MCF 10A (cell line): ENCODE data around the gene MED10. TPM values are rescaled to one million over a fixed set of nuclear protein-coding genes. Genes with fewer than 3 reads are reported as not detected.

Source experiments
- BruUV-seq: library from RNA; stranded (reverse); fragments of 400-500 nt; replicated peaks from 2 replicates; lab custom pipeline; 2021; lab: Mats Ljungman, UMichigan
- CTCF ChIA-PET: fragments of 300-600 bp; sonication (Branson Sonifier 250); formaldehyde crosslinking; extraction: SDS; loops from one replicate; lab custom pipeline; 2021; ENCODE audit warnings: antibody characterized with exemption, inconsistent platforms; lab: Yijun Ruan, JAX
- POLR2A ChIA-PET: fragments of 300-600, 350-650 bp; sonication (Branson Sonifier 250); formaldehyde crosslinking; extraction: SDS; loops from one replicate; lab custom pipeline; 2020; ENCODE audit warnings: antibody characterized with exemption, inconsistent platforms; lab: Yijun Ruan, JAX
- DNase-seq: peaks from one replicate; pipeline ENCODE4 v3.0.0-alpha.2; 2018; ENCODE audit not compliant: unreplicated experiment
- H3K27ac Mint-ChIP-seq: one replicate; pipeline ENCODE4 v1.8.0; 2022; ENCODE audit warnings: mild to moderate bottlenecking, low read depth, mixed read lengths; ENCODE audit not compliant: unreplicated experiment
- H3K27me3 Mint-ChIP-seq: one replicate; pipeline ENCODE4 v1.8.0; 2022; ENCODE audit warnings: mixed read lengths; ENCODE audit not compliant: insufficient read depth, unreplicated experiment
- H3K36me3 Mint-ChIP-seq: one replicate; pipeline ENCODE4 v1.8.0; 2022; ENCODE audit warnings: mild to moderate bottlenecking, moderate library complexity, mixed read lengths; ENCODE audit not compliant: insufficient read depth, unreplicated experiment
- H3K4me1 Mint-ChIP-seq: one replicate; pipeline ENCODE4 v1.8.0; 2022; ENCODE audit warnings: mixed read lengths; ENCODE audit not compliant: insufficient read depth, unreplicated experiment
- H3K4me3 Mint-ChIP-seq: one replicate; pipeline ENCODE4 v1.8.0; 2022; ENCODE audit warnings: mild to moderate bottlenecking, moderate library complexity, mixed read lengths; ENCODE audit not compliant: unreplicated experiment
- H3K9me3 Mint-ChIP-seq: one replicate; pipeline ENCODE4 v1.8.0; 2022; ENCODE audit warnings: mixed read lengths; ENCODE audit not compliant: unreplicated experiment
- intact Hi-C: fragments of 100-400 bp; cut with micrococcal nuclease; formaldehyde crosslinking; loops from 2 replicates; pipeline ENCODE4 v1.14.1; 2022
- total RNA-seq: library from RNA; stranded (reverse); gene quantifications from 2 replicates; pipeline ENCODE4 v1.2.3, GENCODE V29; 2022
- TF ChIP-seq, protein P1 (sequence below): fragments of 200-600 bp; IDR thresholded peaks from one replicate; pipeline ENCODE4 v1.8.0; 2022; ENCODE audit warnings: antibody characterized with exemption, mild to moderate bottlenecking; ENCODE audit not compliant: unreplicated experiment

The MED10 gene
- total RNA-seq, 1 experiment from 2014 or later, result 85.1 TPM

DNA sequence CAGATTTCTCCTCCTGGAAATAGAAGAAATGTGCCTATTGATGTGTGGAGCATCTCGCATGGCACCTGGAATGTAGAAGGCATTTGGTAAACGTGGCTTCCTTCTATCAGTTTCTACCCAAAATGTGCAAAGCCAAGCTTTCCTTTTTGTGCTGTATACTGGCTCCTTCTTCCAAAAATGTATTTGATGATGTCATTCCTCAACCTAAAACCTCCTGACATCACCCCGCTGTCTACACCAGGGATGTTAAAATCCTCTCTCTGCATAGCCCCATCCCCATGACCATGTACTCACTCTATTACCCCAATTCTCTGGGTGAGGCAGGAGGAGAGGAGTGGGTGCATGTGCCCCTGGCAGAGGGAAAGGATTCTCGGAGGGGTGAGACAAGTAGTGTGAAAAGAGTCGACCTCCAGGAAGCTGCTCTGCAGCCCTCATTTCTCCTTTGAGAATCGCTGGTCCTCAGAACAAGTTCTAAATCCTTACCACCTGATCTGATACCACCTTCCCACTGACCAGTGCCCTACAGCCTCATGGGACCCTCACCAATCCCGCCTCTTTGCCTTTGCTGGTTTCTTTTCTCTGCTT is 11.7 kb upstream of the MED10 start:
- CTCF ChIA-PET, result interaction anchor here (0.8 kb wide), 1 partner anchor 791 kb away, joined by 4 read pairs; no protein-coding TSS in a partner anchor
- DNase-seq, result no peak

DNA sequence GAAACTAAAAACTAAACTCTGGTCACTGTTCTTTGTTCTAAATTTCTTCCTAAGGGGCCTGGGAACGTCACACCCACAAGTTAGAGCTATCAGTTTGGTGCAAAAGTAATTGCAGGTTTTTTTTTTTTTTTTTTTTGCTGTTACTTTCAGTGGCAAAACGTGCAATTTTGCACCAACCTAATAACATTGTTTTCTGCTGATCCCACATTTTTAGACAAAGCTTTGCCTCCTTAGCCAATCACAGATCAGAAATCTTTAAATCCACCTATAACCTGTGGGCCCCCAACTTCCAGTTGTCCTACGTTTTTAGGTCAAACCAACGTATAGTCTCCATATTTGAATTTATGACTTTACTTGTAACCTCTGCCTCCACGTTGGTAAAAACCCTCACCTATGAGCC is 11.1 kb upstream of the MED10 start:
- H3K27me3 Mint-ChIP-seq, result peaks cover 76% of the 10 kb centered on the region
- H3K4me3 Mint-ChIP-seq, result no peak overlapping the region
- no peak for DNase-seq
- intact Hi-C loops, result no loop called here
- POLR2A ChIA-PET, result interaction anchor here (0.6 kb wide), 1 partner anchor 864 kb away, joined by 3 read pairs; no protein-coding TSS in a partner anchor
- H3K27ac Mint-ChIP-seq, result no peak overlapping the region
- no peaks in the 10 kb centered on the region for H3K9me3 Mint-ChIP-seq
- H3K36me3 Mint-ChIP-seq, result peaks cover 5% of the 10 kb centered on the region
- H3K4me1 Mint-ChIP-seq, result no peaks in the 10 kb centered on the region
- TF ChIP-seq, protein P1, sequence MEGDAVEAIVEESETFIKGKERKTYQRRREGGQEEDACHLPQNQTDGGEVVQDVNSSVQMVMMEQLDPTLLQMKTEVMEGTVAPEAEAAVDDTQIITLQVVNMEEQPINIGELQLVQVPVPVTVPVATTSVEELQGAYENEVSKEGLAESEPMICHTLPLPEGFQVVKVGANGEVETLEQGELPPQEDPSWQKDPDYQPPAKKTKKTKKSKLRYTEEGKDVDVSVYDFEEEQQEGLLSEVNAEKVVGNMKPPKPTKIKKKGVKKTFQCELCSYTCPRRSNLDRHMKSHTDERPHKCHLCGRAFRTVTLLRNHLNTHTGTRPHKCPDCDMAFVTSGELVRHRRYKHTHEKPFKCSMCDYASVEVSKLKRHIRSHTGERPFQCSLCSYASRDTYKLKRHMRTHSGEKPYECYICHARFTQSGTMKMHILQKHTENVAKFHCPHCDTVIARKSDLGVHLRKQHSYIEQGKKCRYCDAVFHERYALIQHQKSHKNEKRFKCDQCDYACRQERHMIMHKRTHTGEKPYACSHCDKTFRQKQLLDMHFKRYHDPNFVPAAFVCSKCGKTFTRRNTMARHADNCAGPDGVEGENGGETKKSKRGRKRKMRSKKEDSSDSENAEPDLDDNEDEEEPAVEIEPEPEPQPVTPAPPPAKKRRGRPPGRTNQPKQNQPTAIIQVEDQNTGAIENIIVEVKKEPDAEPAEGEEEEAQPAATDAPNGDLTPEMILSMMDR, result no peak
- CTCF ChIA-PET, result interaction anchor here (0.7 to 0.8 kb wide), 2 partner anchors 45 to 790 kb away, joined by 3 to 4 read pairs; no protein-coding TSS in a partner anchor
- no TSS peak for BruUV-seq

More for the DNA sequence above, 11.7 kb upstream of the MED10 start:
- H3K4me1 Mint-ChIP-seq, result no peaks in the 10 kb centered on the region
- BruUV-seq, result no TSS peak
- no peak overlapping the region for H3K27ac Mint-ChIP-seq
- TF ChIP-seq, protein P1, result no peak
- H3K4me3 Mint-ChIP-seq, result no peak overlapping the region
- POLR2A ChIA-PET, result interaction anchor here (0.6 kb wide), 1 partner anchor 865 kb away, joined by 3 read pairs; no protein-coding TSS in a partner anchor
- H3K27me3 Mint-ChIP-seq, result peaks cover 78% of the 10 kb centered on the region
- intact Hi-C loops, result no loop called here
- H3K36me3 Mint-ChIP-seq, result peaks cover 5% of the 10 kb centered on the region
- H3K9me3 Mint-ChIP-seq, result no peaks in the 10 kb centered on the region

DNA sequence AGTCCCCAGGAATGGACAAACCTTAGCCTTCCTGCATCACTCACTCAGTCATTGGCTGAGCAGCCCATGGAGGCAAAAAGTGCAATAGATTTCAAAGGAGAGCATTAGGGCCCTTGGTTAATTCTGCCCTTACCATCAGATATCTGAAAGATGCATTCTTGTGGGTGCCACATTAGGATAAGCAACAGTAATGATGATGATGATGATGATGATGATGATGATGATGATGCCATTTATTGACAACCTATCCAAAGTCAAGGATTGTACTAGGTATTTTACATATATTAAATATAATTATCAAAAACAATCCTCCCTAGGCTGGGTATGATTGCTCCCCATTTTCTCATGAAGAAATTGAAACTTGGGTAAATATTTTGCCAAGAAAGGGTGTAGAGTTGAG is 9.6 kb upstream of the MED10 start:
- peaks cover 70% of the 10 kb centered on the region for H3K27me3 Mint-ChIP-seq
- TF ChIP-seq, protein P1, result no peak
- intact Hi-C loops, result no loop called here
- H3K27ac Mint-ChIP-seq, result no peak overlapping the region
- ChIA-PET CTCF (no interaction called here), POLR2A (no interaction called here)
- H3K4me3 Mint-ChIP-seq, result no peak overlapping the region
- H3K4me1 Mint-ChIP-seq, result no peaks in the 10 kb centered on the region
- H3K36me3 Mint-ChIP-seq, result peaks cover 5% of the 10 kb centered on the region
- no TSS peak for BruUV-seq
- H3K9me3 Mint-ChIP-seq, result no peaks in the 10 kb centered on the region
- no peak for DNase-seq

DNA sequence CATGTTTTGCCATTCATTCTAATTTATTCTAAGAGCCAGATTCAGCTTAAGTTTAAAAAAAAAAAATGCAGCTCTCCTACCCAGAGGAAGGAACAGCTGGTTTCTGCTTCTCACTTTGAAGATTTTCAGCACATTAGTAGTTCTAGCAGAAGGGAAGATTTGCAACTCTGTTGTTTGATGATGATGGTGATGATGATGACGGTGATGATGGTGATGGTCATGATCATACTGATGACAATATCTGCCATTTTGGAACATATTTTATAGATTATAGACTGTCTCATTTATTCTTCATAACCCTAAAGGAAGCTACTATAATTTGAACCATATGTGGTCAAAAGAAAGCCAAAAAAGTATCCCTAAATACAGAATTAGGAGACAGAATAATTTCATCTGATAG is 7.9 kb upstream of the MED10 start:
- peaks cover 53% of the 10 kb centered on the region for H3K27me3 Mint-ChIP-seq

More for the DNA sequence above, 7.9 kb upstream of the MED10 start:
- Mint-ChIP-seq H3K27ac (no peak overlapping the region), H3K4me1 (no peaks in the 10 kb centered on the region), H3K9me3 (no peaks in the 10 kb centered on the region), H3K36me3 (peaks cover 5% of the 10 kb centered on the region), H3K4me3 (no peak overlapping the region)
- CTCF ChIA-PET, result interaction anchor here (0.6 to 0.7 kb wide), 2 partner anchors 134 to 877 kb away, joined by 3 read pairs; no protein-coding TSS in a partner anchor
- POLR2A ChIA-PET, result no interaction called here
- TF ChIP-seq, protein P1, result no peak
- no peak for DNase-seq
- no TSS peak for BruUV-seq
- intact Hi-C loops, result no loop called here
